GM21737 (cell line): ENCODE data around the gene EFNA1.

Source experiments
- ATAC-seq: cut with Tn5 transposase; IDR thresholded peaks from one replicate; pipeline ENCODE4 v1.9.1; 2021; ENCODE audit warnings: mild to moderate bottlenecking, moderate library complexity; ENCODE audit not compliant: unreplicated experiment

EFNA1 gene

GRCh38 chr1:155127105-155127966, at the start of gene EFNA1:
TSS of gene EFNA1 (plus strand) at chr1:155127876. CDS start at chr1:155127978, 102 bp downstream.
- no peak for ATAC-seq

GRCh38 chr1:155078469-155079209, 49.0 kb upstream of the EFNA1 start, which contains the start of gene EFNA3:
TSS of gene EFNA3 (plus strand) at chr1:155078837. CDS start at chr1:155078942, 105 bp downstream.
- ATAC-seq: no peak

- ATAC-seq: no peak
Observed at GRCh38 chr1:155079210-155079486, 48.5 kb upstream of the EFNA1 start.

- ATAC-seq: no peak
Observed at GRCh38 chr1:155079487-155080311, 48.0 kb upstream of the EFNA1 start.

- no peak for ATAC-seq
Observed at GRCh38 chr1:155080312-155081228, 47.1 kb upstream of the EFNA1 start.

GRCh38 chr1:155081472-155082300, 46.0 kb upstream of the EFNA1 start:
- no peak for ATAC-seq

GRCh38 chr1:155082301-155083051, 45.2 kb upstream of the EFNA1 start:
- ATAC-seq: no peak

GRCh38 chr1:155083052-155083541, 44.6 kb upstream of the EFNA1 start:
- no peak for ATAC-seq

GRCh38 chr1:155083865-155084721, 43.6 kb upstream of the EFNA1 start:
- peak; percentile 6 for ATAC-seq

- peak; percentile 73 for ATAC-seq
Observed at GRCh38 chr1:155084722-155085503, 42.8 kb upstream of the EFNA1 start.

GRCh38 chr1:155085504-155086127, 42.1 kb upstream of the EFNA1 start:
- peak; percentile 5 for ATAC-seq

GRCh38 chr1:155086128-155086741, 41.4 kb upstream of the EFNA1 start:
- no peak for ATAC-seq

- ATAC-seq: no peak
Observed at GRCh38 chr1:155086856-155087535, 40.7 kb upstream of the EFNA1 start.

GRCh38 chr1:155091071-155092051, 36.3 kb upstream of the EFNA1 start:
- ATAC-seq: no peak
